WTC11 (cell line): ENCODE measurements around the gene FAF1. TPM values are rescaled to one million over a fixed set of nuclear protein-coding genes. Genes with fewer than 3 reads are reported as not detected.

Source experiments
- ATAC-seq: fragments of 200-7000 bp; cut with Tn5 transposase; 2 replicates; pipeline ENCODE4 v1.10.0; 2021; ENCODE audit warnings: mild to moderate bottlenecking, moderate library complexity
- CTCF ChIA-PET: fragments of 300-600 bp; sonication (Branson Sonifier 250); formaldehyde crosslinking; loops from one replicate; lab custom pipeline; 2021; ENCODE audit warnings: antibody characterized with exemption; lab: Charles Lee
- POLR2A ChIA-PET: fragments of 350-600 bp; sonication (Branson Sonifier 250); formaldehyde crosslinking; loops from one replicate; lab custom pipeline; 2021; ENCODE audit warnings: antibody characterized with exemption; lab: Charles Lee
- DNase-seq: peaks from one replicate; pipeline ENCODE4 v3.0.0; 2021; ENCODE audit warnings: low spot score
- H3K27ac Mint-ChIP-seq: 2 replicates; pipeline ENCODE4 v1.8.0; 2021; ENCODE audit warnings: mixed read lengths
- H3K27me3 Mint-ChIP-seq: 2 replicates; pipeline ENCODE4 v1.8.0; 2021; ENCODE audit warnings: low read depth, mild to moderate bottlenecking, moderate library complexity, mixed read lengths
- H3K36me3 Mint-ChIP-seq: 2 replicates; pipeline ENCODE4 v1.8.0; 2021; ENCODE audit warnings: mixed read lengths
- H3K4me1 Mint-ChIP-seq: 2 replicates; pipeline ENCODE4 v1.8.0; 2022; ENCODE audit warnings: mixed read lengths
- H3K4me3 Mint-ChIP-seq: 2 replicates; pipeline ENCODE4 v1.8.0; 2021; ENCODE audit warnings: mild to moderate bottlenecking, moderate library complexity, mixed read lengths
- H3K9me3 Mint-ChIP-seq: 2 replicates; pipeline ENCODE4 v1.8.0; 2021; ENCODE audit warnings: mixed read lengths
- CREB1 ChIP-seq: sonication (generic); formaldehyde crosslinking; IDR thresholded peaks from 2 replicates; pipeline ENCODE4 v1.8.0; 2023; ENCODE audit warnings: mild to moderate bottlenecking, missing genetic modification reagents
- ETV6 ChIP-seq: sonication (generic); formaldehyde crosslinking; IDR thresholded peaks from 2 replicates; pipeline ENCODE4 v1.8.1; 2022; ENCODE audit warnings: mild to moderate bottlenecking, missing genetic modification reagents
- GTF2I ChIP-seq: fragments of 250-450 bp; sonication (Bioruptor Pico); conservative IDR thresholded peaks from 2 replicates; pipeline ENCODE4 v1.4.0; 2021; ENCODE audit warnings: mild to moderate bottlenecking
- KAT7 ChIP-seq: sonication (generic); formaldehyde crosslinking; IDR thresholded peaks from 2 replicates; pipeline ENCODE4 v1.8.1; 2023; ENCODE audit warnings: missing genetic modification reagents, mild to moderate bottlenecking, borderline replicate concordance
- NFYB ChIP-seq: sonication (generic); formaldehyde crosslinking; conservative IDR thresholded peaks from 2 replicates; pipeline ENCODE4 v1.8.0; 2022; ENCODE audit warnings: low read depth, missing genetic modification reagents
- NR3C1 ChIP-seq: sonication (generic); formaldehyde crosslinking; conservative IDR thresholded peaks from 2 replicates; pipeline ENCODE4 v1.8.1; 2023; ENCODE audit warnings: low read depth, mild to moderate bottlenecking, missing genetic modification reagents
- RELA ChIP-seq: sonication (generic); formaldehyde crosslinking; IDR thresholded peaks from 2 replicates; pipeline ENCODE4 v1.8.1; 2022; ENCODE audit warnings: missing genetic modification reagents, mild to moderate bottlenecking, borderline replicate concordance
- TEAD1 ChIP-seq: sonication (generic); formaldehyde crosslinking; IDR thresholded peaks from 2 replicates; pipeline ENCODE4 v1.8.0; 2022; ENCODE audit warnings: mild to moderate bottlenecking, missing genetic modification reagents
- ZNF219 ChIP-seq: sonication (generic); formaldehyde crosslinking; IDR thresholded peaks from 2 replicates; pipeline ENCODE4 v1.8.0; 2023; ENCODE audit warnings: missing genetic modification reagents, mild to moderate bottlenecking, borderline replicate concordance
- ZNF416 ChIP-seq: fragments of 250-450 bp; sonication (Bioruptor Pico); IDR thresholded peaks from 2 replicates; pipeline ENCODE4 v1.9.0; 2021; ENCODE audit warnings: mild to moderate bottlenecking, inconsistent platforms
- ZNF423 ChIP-seq: fragments of 250-450 bp; sonication (Bioruptor Pico); IDR thresholded peaks from 2 replicates; pipeline ENCODE4 v2.1.2; 2022; ENCODE audit warnings: mild to moderate bottlenecking, moderate library complexity
- total RNA-seq: library from RNA; stranded (reverse); gene quantifications from 3 replicates; pipeline ENCODE4 v1.2.3, GENCODE V29; 2021
- TF ChIP-seq, protein P1 (sequence below): sonication (generic); formaldehyde crosslinking; IDR thresholded peaks from 2 replicates; pipeline ENCODE4 v1.8.0; 2022; ENCODE audit warnings: mild to moderate bottlenecking, missing genetic modification reagents
- TF ChIP-seq, protein P2 (sequence below): sonication (generic); formaldehyde crosslinking; IDR thresholded peaks from 2 replicates; pipeline ENCODE4 v1.8.1; 2023; ENCODE audit warnings: mild to moderate bottlenecking, moderate library complexity, missing genetic modification reagents
- TF ChIP-seq, protein P3 (sequence below): sonication (generic); formaldehyde crosslinking; IDR thresholded peaks from 2 replicates; pipeline ENCODE4 v1.8.0; 2023; ENCODE audit warnings: missing genetic modification reagents
- TF ChIP-seq, protein P4 (sequence below): sonication (generic); formaldehyde crosslinking; IDR thresholded peaks from 2 replicates; pipeline ENCODE4 v1.8.1; 2022; ENCODE audit warnings: mild to moderate bottlenecking, missing genetic modification reagents, moderate library complexity, borderline replicate concordance
- TF ChIP-seq, protein P5 (sequence below): sonication (generic); formaldehyde crosslinking; IDR thresholded peaks from 2 replicates; pipeline ENCODE4 v1.8.0; 2022; ENCODE audit warnings: mild to moderate bottlenecking, missing genetic modification reagents
- TF ChIP-seq, protein P6 (sequence below): fragments of 250-450 bp; sonication (Bioruptor Pico); IDR thresholded peaks from 2 replicates; pipeline ENCODE4 v1.9.0; 2021; ENCODE audit warnings: mild to moderate bottlenecking
- TF ChIP-seq, protein P7 (sequence below): fragments of 250-450 bp; sonication (Bioruptor Pico); IDR thresholded peaks from 2 replicates; pipeline ENCODE4 v1.9.0; 2021; ENCODE audit warnings: moderate library complexity, mild to moderate bottlenecking, inconsistent platforms, borderline replicate concordance
- TF ChIP-seq, protein P8 (sequence below): sonication (generic); formaldehyde crosslinking; IDR thresholded peaks from 2 replicates; pipeline ENCODE4 v1.8.1; 2023; ENCODE audit warnings: mild to moderate bottlenecking, missing genetic modification reagents

FAF1 gene
- total RNA-seq, 1 experiment from 2014 or later = 53.5 TPM

DNA sequence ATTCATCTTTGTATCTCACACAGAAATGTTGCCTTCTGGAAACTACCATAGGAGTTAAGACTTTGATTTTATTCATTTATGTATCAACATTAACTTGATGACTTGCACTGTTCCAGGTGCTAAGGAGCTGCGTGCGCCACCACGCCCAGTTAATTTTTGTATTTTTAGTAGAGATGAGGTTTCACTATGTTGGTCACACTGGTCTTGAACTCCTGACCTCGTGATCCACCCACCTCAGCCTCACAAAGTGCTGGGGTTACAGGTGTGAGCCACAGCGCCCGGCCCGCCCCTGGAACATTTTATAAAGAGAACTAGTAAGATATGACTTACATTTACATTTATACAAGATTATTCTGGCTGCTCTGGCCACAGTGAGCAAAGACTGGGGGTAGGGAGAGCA lies 252.2 kb downstream of the FAF1 start:
- H3K27ac Mint-ChIP-seq = no peak overlapping the region
- no peak for DNase-seq
- TF ChIP-seq GTF2I (CRISPR knock-in tag) (no peak), ZNF219 (no peak), RELA (CRISPR knock-in tag) (no peak), KAT7 (CRISPR knock-in tag) (no peak), ZNF423 (no peak), ETV6 (CRISPR knock-in tag) (no peak), TEAD1 (CRISPR knock-in tag) (no peak), CREB1 (CRISPR knock-in tag) (no peak), ZNF416 (no peak), NR3C1 (CRISPR knock-in tag) (no peak), NFYB (CRISPR knock-in tag) (no peak)
- TF ChIP-seq, protein P1, sequence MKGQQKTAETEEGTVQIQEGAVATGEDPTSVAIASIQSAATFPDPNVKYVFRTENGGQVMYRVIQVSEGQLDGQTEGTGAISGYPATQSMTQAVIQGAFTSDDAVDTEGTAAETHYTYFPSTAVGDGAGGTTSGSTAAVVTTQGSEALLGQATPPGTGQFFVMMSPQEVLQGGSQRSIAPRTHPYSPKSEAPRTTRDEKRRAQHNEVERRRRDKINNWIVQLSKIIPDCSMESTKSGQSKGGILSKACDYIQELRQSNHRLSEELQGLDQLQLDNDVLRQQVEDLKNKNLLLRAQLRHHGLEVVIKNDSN (CRISPR knock-in tag) = no peak
- TF ChIP-seq, protein P2, sequence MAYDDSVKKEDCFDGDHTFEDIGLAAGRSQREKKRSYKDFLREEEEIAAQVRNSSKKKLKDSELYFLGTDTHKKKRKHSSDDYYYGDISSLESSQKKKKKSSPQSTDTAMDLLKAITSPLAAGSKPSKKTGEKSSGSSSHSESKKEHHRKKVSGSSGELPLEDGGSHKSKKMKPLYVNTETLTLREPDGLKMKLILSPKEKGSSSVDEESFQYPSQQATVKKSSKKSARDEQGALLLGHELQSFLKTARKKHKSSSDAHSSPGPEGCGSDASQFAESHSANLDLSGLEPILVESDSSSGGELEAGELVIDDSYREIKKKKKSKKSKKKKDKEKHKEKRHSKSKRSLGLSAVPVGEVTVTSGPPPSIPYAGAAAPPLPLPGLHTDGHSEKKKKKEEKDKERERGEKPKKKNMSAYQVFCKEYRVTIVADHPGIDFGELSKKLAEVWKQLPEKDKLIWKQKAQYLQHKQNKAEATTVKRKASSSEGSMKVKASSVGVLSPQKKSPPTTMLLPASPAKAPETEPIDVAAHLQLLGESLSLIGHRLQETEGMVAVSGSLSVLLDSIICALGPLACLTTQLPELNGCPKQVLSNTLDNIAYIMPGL = no peak
- TF ChIP-seq, protein P3, sequence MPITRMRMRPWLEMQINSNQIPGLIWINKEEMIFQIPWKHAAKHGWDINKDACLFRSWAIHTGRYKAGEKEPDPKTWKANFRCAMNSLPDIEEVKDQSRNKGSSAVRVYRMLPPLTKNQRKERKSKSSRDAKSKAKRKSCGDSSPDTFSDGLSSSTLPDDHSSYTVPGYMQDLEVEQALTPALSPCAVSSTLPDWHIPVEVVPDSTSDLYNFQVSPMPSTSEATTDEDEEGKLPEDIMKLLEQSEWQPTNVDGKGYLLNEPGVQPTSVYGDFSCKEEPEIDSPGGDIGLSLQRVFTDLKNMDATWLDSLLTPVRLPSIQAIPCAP = no peak
- TF ChIP-seq, protein P4, sequence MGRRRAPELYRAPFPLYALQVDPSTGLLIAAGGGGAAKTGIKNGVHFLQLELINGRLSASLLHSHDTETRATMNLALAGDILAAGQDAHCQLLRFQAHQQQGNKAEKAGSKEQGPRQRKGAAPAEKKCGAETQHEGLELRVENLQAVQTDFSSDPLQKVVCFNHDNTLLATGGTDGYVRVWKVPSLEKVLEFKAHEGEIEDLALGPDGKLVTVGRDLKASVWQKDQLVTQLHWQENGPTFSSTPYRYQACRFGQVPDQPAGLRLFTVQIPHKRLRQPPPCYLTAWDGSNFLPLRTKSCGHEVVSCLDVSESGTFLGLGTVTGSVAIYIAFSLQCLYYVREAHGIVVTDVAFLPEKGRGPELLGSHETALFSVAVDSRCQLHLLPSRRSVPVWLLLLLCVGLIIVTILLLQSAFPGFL = no peak
- TF ChIP-seq, protein P5, sequence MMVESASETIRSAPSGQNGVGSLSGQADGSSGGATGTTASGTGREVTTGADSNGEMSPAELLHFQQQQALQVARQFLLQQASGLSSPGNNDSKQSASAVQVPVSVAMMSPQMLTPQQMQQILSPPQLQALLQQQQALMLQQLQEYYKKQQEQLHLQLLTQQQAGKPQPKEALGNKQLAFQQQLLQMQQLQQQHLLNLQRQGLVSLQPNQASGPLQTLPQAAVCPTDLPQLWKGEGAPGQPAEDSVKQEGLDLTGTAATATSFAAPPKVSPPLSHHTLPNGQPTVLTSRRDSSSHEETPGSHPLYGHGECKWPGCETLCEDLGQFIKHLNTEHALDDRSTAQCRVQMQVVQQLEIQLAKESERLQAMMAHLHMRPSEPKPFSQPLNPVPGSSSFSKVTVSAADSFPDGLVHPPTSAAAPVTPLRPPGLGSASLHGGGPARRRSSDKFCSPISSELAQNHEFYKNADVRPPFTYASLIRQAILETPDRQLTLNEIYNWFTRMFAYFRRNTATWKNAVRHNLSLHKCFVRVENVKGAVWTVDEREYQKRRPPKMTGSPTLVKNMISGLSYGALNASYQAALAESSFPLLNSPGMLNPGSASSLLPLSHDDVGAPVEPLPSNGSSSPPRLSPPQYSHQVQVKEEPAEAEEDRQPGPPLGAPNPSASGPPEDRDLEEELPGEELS = no peak
- TF ChIP-seq, protein P6, sequence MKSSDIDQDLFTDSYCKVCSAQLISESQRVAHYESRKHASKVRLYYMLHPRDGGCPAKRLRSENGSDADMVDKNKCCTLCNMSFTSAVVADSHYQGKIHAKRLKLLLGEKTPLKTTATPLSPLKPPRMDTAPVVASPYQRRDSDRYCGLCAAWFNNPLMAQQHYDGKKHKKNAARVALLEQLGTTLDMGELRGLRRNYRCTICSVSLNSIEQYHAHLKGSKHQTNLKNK (CRISPR knock-in tag) = no peak
- TF ChIP-seq, protein P7, sequence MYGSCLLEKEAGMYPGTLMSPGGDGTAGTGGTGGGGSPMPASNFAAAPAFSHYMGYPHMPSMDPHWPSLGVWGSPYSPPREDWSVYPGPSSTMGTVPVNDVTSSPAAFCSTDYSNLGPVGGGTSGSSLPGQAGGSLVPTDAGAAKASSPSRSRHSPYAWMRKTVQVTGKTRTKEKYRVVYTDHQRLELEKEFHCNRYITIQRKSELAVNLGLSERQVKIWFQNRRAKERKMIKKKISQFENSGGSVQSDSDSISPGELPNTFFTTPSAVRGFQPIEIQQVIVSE = no peak
- TF ChIP-seq, protein P8, sequence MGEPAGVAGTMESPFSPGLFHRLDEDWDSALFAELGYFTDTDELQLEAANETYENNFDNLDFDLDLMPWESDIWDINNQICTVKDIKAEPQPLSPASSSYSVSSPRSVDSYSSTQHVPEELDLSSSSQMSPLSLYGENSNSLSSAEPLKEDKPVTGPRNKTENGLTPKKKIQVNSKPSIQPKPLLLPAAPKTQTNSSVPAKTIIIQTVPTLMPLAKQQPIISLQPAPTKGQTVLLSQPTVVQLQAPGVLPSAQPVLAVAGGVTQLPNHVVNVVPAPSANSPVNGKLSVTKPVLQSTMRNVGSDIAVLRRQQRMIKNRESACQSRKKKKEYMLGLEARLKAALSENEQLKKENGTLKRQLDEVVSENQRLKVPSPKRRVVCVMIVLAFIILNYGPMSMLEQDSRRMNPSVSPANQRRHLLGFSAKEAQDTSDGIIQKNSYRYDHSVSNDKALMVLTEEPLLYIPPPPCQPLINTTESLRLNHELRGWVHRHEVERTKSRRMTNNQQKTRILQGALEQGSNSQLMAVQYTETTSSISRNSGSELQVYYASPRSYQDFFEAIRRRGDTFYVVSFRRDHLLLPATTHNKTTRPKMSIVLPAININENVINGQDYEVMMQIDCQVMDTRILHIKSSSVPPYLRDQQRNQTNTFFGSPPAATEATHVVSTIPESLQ (CRISPR knock-in tag) = no peak
- TF ChIP-seq, all 79 proteins: peak for 0
- ATAC-seq = no peak
- Mint-ChIP-seq H3K36me3 (no peaks in the 10 kb centered on the region), H3K4me1 (peaks cover 25% of the 10 kb centered on the region), H3K4me3 (no peak overlapping the region), H3K27me3 (no peaks in the 10 kb centered on the region), H3K9me3 (no peaks in the 10 kb centered on the region)
- POLR2A ChIA-PET = no interaction called here
- CTCF ChIA-PET = no interaction called here
